ENCODE results near the gene DNAL1.
A peak's percentile ranks its signal among the peaks of the same experiment; 100 is the strongest.
"Not testable (repeated sequence)": the region's sequence is repeated elsewhere in the genome, so short reads cannot be mapped to it uniquely, and the experiment has no call there.

Gene DNAL1

GRCh38 chr14:73708076-73708475 is 63.3 kb downstream of the DNAL1 start:
- DNase-seq (ENCODE audit: low read depth), result not testable (repeated sequence)

DNA sequence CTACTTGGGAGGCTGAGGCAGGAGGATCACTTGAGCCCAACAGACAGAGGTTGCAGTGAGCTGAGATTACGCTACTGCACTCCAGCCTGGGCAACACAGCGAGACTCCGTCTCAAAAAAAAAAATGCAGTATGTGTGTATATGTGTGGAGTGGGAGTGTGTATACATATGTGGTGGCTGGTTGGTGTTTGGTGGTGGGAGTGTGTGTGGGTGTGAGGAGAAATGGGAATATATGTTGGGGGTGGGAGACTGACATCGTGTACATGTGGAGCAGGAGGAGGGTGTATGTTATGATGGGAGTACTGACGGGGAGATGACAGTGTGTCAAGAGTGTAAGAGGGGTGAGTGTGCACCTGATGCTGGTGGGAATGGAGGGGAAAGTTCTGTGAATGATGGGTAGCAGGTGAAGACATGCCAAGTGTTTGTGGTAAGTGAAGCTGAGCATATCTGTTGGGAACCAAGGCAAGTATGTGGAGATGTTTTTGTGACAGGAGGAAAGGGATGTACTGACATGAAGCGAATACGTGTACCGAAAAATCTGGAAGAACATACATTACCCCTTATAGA is 65.2 kb downstream of the DNAL1 start:
- no peak for DNase-seq (ENCODE audit: low read depth)

DNA sequence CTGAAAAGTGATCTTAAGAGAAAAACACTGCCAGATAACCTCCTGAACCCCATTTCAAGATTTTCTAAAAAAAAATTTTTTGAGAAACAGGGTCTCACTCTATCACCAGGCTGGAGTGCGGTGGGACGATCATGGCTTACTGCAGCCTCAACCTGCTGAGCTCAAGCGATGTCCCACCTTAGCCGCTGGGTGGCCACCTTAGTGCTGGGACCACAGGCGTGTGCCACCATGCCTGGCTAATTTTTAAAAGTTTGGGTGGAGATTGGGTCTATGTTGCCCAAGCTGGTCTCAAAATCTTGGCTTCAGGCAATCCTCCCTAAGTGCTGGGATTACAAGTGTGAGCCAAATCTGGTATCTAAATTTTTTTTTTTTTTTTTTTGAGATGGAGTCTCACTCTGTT is 66.0 kb downstream of the DNAL1 start:
- DNase-seq (ENCODE audit: low read depth), result no peak

DNA sequence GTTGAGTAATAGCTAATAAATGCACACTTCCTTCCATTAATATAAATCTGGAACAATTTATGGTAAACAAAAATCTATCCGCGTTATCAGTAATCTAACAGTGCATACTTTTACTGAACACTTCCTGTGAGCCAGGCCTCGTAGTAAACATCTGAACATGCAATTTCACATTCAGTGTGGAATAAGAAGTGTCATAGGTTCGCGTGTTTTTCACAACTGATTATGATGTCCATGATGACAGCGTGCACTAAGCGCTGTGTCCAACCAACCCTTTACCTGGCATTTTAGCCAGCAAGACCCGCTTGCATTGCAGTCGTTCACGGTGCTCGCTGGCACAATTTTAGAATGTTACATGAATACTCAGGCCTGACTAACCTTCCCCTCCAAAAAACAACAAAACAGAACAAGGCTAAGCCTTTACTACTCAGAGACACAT is 67.3 kb downstream of the DNAL1 start:
- DNase-seq (ENCODE audit: low read depth), result no peak

GRCh38 chr14:73712540-73713180 is 67.9 kb downstream of the DNAL1 start:
- no peak for DNase-seq (ENCODE audit: low read depth)

DNA sequence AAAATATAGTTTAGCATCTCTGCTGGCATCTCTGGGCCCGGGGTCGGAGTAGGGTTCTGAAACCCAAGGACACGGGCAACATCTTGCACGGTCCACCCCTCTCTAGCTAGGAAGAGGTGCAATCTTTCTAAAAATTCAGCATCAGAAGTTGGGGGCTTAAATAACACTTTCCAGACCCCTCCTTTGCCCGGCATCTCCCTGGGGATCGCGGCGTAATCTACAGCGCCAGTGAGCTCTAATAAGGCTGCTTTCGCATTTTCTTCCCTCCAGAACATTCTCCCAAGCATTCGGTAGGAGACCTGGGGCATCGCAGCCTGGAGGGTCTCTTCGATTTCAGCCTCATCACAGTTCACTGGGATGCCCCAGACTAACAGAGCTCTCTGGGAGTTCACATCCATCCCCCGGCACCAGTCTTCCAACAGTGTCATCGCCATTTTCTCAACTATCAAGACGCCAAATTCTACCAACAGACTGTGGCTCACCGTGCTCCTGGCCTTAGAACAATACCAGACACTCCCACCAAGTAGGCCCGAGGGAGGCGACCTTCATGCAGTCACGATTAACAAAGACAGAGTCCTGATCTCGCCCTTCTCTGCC is 68.5 kb downstream of the DNAL1 start:
- DNase-seq (ENCODE audit: low read depth), result no peak

DNA sequence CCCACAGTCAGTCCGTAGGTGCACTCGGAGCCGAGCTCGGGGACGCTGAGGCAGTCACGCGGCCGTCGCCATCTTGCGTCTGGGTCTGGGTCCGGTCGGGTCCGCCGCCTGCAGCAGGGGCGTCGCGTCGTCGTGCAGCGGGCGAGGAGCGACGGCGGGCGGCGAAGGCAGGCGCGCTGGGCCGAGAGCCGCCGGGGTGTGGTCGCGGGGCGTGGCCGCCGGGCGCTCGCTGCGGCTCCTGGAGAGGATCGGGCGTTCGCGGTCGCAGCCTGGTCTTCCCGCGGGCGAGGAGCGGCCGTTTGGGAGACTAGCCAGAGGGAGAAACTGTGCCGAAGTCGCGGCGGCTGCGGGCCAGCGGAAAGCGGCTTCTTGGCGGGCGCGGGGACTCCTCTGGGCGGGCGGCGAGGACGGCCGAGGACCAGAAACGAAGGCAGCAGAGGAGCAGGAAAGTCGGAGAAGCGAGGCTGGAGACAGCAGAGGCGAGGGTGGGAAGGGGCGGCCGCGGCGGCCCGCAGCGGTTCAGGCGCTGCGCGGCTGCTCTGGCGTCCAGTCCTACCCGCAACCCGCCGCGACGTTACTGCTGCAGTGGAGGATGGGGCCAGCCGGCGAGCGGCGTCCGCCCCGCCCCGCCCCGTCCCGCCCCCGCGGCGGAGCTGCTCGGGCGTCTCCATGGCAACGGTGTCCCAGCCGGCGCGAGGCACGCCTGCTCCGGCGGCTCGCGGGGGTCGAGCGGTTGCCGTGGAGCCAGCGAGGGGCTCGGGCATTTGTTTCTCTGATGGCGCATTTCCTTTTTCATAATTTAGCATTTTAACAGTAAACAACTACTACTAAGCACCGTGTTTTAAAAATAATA is 69.2 kb downstream of the DNAL1 start, which contains the start of gene PNMA1:
PNMA1 (minus strand) TSS at position 582 of the 853 bp plus-strand sequence. CDS start 745 bp downstream, outside the sequence.
- DNase-seq (ENCODE audit: low read depth), result peak; percentile 79

GRCh38 chr14:73714656-73715081 is 69.9 kb downstream of the DNAL1 start:
- peak; percentile 38 for DNase-seq (ENCODE audit: low read depth)

GRCh38 chr14:73715707-73716106 is 70.9 kb downstream of the DNAL1 start:
- no peak for DNase-seq (ENCODE audit: low read depth)

GRCh38 chr14:73717266-73717665 is 72.5 kb downstream of the DNAL1 start:
- no peak for DNase-seq (ENCODE audit: low read depth)

DNA sequence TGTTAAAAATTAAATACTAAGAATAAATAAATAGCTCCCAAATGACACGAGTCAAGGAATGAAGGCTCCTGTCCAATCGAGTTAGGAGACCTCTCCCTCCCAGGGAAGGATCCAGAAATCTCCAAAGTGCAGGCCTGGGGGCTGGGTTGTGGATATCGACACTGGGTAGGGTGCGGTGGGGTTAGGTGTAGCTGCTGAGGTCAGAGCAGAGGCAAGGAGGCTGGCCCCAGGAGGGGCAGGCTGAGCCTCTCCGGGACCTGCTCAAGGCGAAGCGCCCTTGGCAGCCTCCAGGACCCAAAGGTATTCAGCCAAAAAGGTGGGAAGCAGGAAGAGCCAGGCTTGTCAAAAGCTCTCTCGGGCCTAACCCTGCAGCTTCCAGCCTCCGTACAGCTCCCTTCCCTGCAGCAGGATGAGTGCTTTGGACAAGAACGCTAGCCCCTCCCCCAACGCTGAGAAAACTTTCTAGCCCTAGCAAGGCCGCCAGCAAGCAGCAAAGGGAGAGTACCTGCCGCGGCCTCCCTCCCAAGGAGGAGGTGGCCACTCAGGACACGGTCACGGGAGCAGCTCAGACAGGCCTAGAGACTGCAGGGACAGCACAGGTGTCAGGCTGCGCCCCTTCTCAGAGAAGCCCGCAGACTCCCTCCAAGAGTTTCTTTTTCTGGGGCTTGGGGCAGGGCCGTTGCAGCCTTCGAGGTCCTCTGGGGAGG is 73.1 kb downstream of the DNAL1 start:
- DNase-seq (ENCODE audit: low read depth), result no peak

DNA sequence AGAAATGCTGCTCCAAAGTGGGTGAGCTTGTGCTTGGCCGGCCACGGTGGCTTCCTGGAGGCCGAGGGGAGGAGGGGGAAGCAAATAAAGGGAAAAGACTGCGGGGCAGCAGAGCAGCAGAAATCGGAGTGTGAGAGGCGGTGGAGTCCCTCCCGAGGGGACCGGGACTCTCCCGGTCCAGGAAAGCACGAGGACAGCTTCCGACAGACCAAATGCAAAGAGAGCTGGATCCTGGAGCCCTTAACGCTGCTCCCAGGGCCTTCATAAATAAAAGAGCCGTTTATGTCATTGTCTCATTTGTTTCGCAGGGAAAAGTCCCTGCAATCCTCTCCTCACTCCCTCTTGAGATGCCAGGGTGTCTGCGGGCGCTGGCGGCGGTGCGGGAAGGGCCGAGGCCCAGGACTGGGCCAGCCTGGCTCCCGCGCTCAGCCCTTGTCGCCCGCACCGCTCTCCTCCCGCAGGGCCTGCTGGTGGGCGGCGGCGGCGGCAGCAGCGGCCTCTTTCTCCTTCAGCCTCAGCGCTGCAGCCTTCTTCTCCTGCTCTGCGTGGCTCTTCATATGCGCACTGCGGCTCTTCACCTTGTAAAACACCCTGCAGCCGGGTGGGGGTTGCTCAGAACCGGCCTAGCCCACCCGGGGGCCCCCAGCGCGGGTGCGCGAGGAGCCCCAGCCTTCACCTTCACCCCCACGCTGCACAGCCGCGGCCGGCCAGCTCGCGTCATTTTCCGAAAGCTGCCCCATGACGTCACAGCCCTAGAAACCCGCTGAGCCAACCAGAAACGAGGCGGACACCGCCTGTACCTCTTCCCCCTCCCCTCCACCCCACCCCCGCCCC is 73.8 kb downstream of the DNAL1 start:
- DNase-seq (ENCODE audit: low read depth), result no peak

- DNase-seq (ENCODE audit: low read depth), result no peak
Measured at GRCh38 chr14:73719361-73719760, 74.6 kb downstream of the DNAL1 start.

- no peak for DNase-seq (ENCODE audit: low read depth)
Measured at GRCh38 chr14:73719791-73720190, 75.0 kb downstream of the DNAL1 start.

DNA sequence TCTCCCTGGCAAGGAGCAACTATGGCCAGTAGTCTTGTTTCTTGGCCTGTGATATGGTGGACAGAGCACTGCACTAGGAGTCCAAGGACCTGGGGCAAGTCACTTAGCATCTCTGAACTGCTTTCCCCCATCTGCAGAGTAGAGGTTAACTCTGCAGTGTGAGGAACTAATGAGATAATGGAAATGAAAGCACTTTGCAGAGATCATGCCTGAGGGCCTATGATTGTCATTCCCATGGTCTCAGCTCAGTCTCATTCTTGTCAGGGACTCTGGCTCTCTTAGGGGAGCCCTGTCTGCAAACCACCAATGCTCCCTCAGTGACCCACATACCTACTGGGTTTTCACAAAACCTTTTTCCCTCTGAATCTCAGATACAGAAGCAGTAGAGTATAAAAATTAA is 75.8 kb downstream of the DNAL1 start:
- DNase-seq (ENCODE audit: low read depth), result no peak

GRCh38 chr14:73721101-73721821 is 76.5 kb downstream of the DNAL1 start:
- no peak for DNase-seq (ENCODE audit: low read depth)

GRCh38 chr14:73722581-73722980 is 77.8 kb downstream of the DNAL1 start:
- no peak for DNase-seq (ENCODE audit: low read depth)

- DNase-seq (ENCODE audit: low read depth), result peak; percentile 39
Measured at GRCh38 chr14:73723406-73723796, 78.6 kb downstream of the DNAL1 start.

DNA sequence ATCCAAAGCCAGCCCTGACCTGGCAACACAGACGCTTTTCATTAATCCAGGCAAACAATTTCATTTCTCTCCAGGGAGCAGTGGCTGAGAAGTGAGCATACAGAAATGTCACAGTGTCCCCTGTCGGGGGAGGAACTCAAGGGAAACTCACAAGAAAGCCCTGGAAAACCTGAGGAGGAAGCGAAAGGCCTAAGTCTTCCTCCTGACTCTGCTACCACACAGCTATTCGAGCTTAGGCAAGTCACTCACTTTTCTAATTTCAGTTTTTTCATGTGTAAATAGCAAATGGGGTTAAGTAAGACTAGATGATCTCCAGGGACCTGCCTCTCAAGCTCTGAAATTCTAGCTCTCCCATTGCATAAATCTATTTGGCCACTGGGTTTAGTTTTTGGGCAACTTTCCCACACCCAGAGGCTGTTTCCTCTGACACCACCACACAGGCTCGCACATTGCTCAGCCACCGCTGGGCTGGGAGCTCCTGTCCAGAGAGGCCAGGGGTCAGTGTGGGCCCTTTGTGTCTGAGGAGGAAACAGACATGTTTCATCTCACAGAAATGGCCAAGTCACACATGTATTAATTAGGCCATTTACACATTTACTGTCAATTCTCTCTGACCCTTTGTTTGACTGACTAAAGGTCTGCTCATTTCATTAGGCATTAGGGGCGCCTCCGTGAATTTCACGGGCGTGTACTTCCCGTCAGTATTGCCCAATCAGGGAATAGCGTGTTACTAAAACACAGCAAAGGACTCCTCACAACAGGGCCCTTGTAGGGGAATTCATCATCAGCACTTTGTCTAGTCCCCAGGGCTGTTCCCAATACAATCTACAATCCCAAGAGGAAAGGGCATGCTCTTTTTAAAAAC is 79.2 kb downstream of the DNAL1 start:
- DNase-seq (ENCODE audit: low read depth), result peak; percentile 99
